GM12872 (cell line): ENCODE results near the gene CDK12.

Experiments
- TF ChIP-seq, protein P1 (sequence below): IDR thresholded peaks from 3 replicates; pipeline ENCODE4 v1.5.1; 2011; ENCODE audit warnings: low read depth, mild to moderate bottlenecking, low read length, moderate library complexity; ENCODE audit not compliant: insufficient read depth

Gene CDK12

DNA sequence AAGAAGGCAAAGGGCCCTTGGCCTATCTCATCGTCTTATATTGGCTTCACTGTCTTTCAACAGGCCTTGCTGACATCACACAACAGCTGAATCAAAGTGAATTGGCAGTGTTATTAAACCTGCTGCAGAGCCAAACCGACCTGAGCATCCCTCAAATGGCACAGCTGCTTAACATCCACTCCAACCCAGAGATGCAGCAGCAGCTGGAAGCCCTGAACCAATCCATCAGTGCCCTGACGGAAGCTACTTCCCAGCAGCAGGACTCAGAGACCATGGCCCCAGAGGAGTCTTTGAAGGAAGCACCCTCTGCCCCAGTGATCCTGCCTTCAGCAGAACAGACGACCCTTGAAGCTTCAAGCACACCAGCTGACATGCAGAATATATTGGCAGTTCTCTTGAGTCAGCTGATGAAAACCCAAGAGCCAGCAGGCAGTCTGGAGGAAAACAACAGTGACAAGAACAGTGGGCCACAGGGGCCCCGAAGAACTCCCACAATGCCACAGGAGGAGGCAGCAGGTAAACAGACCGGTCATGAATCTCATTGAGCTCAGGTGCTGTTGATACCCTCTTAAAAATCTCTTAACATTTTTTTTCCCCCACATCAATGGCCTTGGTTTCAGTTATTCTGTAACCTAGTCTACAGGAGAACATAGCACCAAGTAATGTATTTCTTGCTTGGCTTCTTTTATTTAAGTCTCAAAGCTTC is 64.7 kb downstream of the CDK12 start:
- TF ChIP-seq, protein P1, sequence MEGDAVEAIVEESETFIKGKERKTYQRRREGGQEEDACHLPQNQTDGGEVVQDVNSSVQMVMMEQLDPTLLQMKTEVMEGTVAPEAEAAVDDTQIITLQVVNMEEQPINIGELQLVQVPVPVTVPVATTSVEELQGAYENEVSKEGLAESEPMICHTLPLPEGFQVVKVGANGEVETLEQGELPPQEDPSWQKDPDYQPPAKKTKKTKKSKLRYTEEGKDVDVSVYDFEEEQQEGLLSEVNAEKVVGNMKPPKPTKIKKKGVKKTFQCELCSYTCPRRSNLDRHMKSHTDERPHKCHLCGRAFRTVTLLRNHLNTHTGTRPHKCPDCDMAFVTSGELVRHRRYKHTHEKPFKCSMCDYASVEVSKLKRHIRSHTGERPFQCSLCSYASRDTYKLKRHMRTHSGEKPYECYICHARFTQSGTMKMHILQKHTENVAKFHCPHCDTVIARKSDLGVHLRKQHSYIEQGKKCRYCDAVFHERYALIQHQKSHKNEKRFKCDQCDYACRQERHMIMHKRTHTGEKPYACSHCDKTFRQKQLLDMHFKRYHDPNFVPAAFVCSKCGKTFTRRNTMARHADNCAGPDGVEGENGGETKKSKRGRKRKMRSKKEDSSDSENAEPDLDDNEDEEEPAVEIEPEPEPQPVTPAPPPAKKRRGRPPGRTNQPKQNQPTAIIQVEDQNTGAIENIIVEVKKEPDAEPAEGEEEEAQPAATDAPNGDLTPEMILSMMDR, result no peak

DNA sequence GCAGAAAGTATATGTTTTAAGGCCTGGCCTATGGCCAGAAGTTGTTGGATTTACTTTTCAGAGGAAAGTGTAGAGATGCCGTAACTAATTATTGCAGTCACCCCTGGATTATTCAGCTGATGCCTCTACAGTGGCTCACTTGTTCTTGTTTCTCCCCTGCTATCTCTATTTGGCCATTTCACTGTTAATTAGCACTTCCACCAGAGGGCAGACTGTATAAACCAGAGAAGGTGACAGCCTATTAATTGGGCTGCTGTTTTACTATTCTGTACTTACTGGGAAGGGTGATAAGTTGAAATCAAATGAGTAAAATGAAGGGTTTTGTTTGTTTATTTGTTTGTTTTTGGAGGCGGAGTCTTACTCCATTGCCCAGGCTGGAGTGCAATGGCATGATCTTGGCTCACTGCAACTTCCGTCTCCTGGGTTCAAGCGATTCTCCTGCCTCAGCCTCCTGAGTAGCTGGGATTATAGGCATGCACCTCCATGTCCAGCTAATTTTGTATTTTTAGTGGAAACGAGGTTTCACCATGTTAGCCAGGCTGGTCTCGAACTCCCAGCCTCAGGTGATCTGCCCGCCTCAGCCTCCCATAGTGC is 66.0 kb downstream of the CDK12 start:
- TF ChIP-seq, protein P1, result peak; percentile 48

DNA sequence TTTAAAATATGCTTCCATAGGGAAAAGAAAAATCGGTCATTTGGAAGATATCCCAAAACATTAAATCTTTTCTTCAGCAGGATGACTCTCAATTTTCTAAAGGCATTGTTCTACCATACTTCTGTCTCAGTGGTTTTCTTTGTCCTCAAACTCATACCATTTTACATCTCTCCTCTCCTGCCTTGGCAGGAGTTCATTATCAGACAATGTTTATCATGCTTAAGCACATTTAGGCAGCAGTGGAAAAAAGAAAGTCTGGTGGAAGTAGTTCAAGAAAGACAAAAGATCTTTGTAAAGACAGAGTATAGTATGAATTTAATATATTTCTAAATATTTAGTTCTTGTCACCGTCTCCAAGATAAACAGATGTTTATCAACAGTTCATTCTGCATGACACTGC is 68.2 kb downstream of the CDK12 start:
- TF ChIP-seq, protein P1, result no peak

DNA sequence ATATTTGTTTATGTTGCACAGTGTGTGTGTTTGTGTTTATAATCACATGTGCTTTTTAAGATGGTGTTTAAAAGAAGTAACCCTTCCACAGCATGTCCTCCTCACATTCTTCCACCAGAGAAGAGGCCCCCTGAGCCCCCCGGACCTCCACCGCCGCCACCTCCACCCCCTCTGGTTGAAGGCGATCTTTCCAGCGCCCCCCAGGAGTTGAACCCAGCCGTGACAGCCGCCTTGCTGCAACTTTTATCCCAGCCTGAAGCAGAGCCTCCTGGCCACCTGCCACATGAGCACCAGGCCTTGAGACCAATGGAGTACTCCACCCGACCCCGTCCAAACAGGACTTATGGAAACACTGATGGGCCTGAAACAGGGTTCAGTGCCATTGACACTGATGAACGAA is 69.2 kb downstream of the CDK12 start:
- TF ChIP-seq, protein P1, result no peak

DNA sequence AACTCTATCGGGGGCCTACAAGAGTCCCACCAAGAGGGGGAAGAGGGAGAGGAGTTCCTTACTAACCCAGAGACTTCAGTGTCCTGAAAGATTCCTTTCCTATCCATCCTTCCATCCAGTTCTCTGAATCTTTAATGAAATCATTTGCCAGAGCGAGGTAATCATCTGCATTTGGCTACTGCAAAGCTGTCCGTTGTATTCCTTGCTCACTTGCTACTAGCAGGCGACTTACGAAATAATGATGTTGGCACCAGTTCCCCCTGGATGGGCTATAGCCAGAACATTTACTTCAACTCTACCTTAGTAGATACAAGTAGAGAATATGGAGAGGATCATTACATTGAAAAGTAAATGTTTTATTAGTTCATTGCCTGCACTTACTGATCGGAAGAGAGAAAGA is 70.0 kb downstream of the CDK12 start:
- TF ChIP-seq, protein P1, result no peak

DNA sequence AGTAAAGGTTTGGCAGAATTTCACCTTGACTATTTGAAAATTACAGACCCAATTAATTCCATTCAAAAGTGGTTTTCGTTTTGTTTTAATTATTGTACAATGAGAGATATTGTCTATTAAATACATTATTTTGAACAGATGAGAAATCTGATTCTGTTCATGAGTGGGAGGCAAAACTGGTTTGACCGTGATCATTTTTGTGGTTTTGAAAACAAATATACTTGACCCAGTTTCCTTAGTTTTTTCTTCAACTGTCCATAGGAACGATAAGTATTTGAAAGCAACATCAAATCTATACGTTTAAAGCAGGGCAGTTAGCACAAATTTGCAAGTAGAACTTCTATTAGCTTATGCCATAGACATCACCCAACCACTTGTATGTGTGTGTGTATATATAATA is 72.6 kb downstream of the CDK12 start:
- TF ChIP-seq, protein P1, result no peak

DNA sequence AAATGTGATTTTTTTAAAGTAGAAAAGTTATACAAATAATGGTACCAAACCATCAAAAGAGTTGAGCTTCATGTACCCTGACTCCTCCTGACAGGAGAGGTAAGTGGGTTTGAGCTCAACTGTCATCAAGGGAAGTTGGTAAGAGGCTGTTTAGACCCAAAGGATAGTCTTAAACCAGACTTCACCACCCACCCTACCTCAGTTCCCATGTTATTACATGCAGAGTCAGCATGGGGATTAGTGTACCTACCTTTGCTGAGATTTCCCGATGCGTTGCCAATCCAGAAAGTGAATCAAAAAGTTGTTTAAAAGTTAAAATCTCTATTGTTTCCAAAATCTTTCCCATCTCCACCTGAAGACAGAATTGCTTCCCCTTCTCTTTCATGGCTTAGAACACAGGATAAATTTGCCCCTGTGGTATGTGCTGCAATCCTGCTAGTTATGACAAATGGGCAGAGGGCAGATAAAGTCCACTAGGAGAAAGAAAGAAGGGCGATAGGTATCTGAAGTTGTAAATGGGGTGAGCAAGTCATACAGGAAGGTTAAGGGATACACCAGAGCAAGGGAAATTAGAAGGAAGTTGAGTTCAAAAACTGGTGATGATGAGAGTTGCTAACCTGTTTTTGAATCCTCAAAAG is 73.6 kb downstream of the CDK12 start:
- TF ChIP-seq, protein P1, result no peak
